Keratinocyte (primary cell): Measurements from ENCODE around the gene SH3RF1.
"Not testable (repeated sequence)": the region's sequence is repeated elsewhere in the genome, so short reads cannot be mapped to it uniquely, and the experiment has no call there.

Source experiments
- EZH2 ChIP-seq: IDR thresholded peaks from one replicate; pipeline ENCODE4 v1.6.1; 2012; ENCODE audit warnings: inconsistent platforms, mild to moderate bottlenecking, low read length, moderate library complexity
- TF ChIP-seq, protein P1 (sequence below), 3 experiments: IDR thresholded peaks in 1 of 3; conservative IDR thresholded peaks in 1 of 3; optimal IDR thresholded peaks in 1 of 3; 2 replicates in 2 of 3; 3 replicates in 1 of 3; pipeline versions ENCODE3 to v1.5.1; 2011; ENCODE audit warnings: low read length in 3 of 3, mild to moderate bottlenecking in 3 of 3, moderate library complexity in 2 of 3, control low read depth in 1 of 3, inconsistent platforms in 1 of 3; ENCODE audit not compliant: insufficient read depth in 2 of 3; ENCODE audit errors: extremely low read depth in 1 of 3

GRCh38 chr4:169189968-169190367, 80.8 kb downstream of the SH3RF1 start:
- TF ChIP-seq, protein P1, sequence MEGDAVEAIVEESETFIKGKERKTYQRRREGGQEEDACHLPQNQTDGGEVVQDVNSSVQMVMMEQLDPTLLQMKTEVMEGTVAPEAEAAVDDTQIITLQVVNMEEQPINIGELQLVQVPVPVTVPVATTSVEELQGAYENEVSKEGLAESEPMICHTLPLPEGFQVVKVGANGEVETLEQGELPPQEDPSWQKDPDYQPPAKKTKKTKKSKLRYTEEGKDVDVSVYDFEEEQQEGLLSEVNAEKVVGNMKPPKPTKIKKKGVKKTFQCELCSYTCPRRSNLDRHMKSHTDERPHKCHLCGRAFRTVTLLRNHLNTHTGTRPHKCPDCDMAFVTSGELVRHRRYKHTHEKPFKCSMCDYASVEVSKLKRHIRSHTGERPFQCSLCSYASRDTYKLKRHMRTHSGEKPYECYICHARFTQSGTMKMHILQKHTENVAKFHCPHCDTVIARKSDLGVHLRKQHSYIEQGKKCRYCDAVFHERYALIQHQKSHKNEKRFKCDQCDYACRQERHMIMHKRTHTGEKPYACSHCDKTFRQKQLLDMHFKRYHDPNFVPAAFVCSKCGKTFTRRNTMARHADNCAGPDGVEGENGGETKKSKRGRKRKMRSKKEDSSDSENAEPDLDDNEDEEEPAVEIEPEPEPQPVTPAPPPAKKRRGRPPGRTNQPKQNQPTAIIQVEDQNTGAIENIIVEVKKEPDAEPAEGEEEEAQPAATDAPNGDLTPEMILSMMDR (optimal IDR thresholded peaks at IDR 0.05 in 1 of 3, IDR thresholded peaks at IDR 0.05 in 1 of 3, conservative IDR thresholded peaks at IDR 0.05 in 1 of 3; ENCODE audit: extremely low read depth in 1 of 3, insufficient read depth in 2 of 3, low read length in 3 of 3) = not testable (repeated sequence)
- not testable (repeated sequence) for TF ChIP-seq EZH2
